Stomach (tissue), 9 donors: ENCODE measurements around the gene ALPP. TPM values are rescaled to one million over a fixed set of nuclear protein-coding genes. Genes with fewer than 3 reads are reported as not detected.
"Not testable (repeated sequence)": the region's sequence is repeated elsewhere in the genome, so short reads cannot be mapped to it uniquely, and the experiment has no call there.

Experiments used
- DNase-seq, 2 donors: peaks; one replicate each; pipeline versions ENCODE4 v3.0.0 to v3.0.0-alpha.2; 2013 to 2019
- H3K27ac ChIP-seq, 5 donors: fragments of 200-600 bp in 4 of 5; sonication (generic) in 4 of 5; one replicate each; pipeline ENCODE4 v1.5.1; 2013 to 2019; ENCODE audit warnings: mild to moderate bottlenecking in 1 of 5, moderate library complexity in 1 of 5
- H3K27me3 ChIP-seq, 3 donors: fragments of 200-600 bp; sonication (generic); one replicate each; pipeline ENCODE4 v1.5.1; 2017 to 2019; ENCODE audit warnings: mixed run types in 1 of 3
- H3K36me3 ChIP-seq, 4 donors: fragments of 200-600 bp; sonication (generic); 1 replicate in 3 of 4; 2 replicates in 1 of 4; pipeline ENCODE4 v1.5.1; 2016 to 2019
- H3K4me1 ChIP-seq, 4 donors: fragments of 200-600 bp; sonication (generic); one replicate each; pipeline ENCODE4 v1.5.1; 2016 to 2019
- H3K4me3 ChIP-seq, 4 donors: fragments of 200-600 bp; sonication (generic) in 3 of 4; one replicate each; pipeline ENCODE4 v1.5.1; 2016 to 2019; ENCODE audit warnings: mild to moderate bottlenecking in 1 of 4
- H3K9me3 ChIP-seq, 4 donors: fragments of 200-600 bp; sonication (generic); one replicate each; pipeline ENCODE4 v1.5.1; 2016 to 2019
- CTCF ChIP-seq, 7 experiments: fragments of 450-650 bp in 4 of 7; fragments of 200-600 bp in 3 of 7; sonication (generic) in 3 of 7; IDR thresholded peaks; one replicate each; pipeline ENCODE4 v1.5.1; 2016 to 2019; ENCODE audit warnings: antibody characterized with exemption in 7 of 7, control low read depth in 2 of 7, mild to moderate bottlenecking in 1 of 7
- EP300 ChIP-seq: sonication (generic); formaldehyde crosslinking; IDR thresholded peaks from one replicate; pipeline ENCODE4 v1.6.1; 2017; ENCODE audit warnings: antibody characterized with exemption
- POLR2A ChIP-seq, 4 donors: fragments of 450-650 bp; IDR thresholded peaks; one replicate each; pipeline ENCODE4 v1.6.1; 2016; ENCODE audit warnings: antibody characterized with exemption in 4 of 4, control low read depth in 2 of 4, mild to moderate bottlenecking in 1 of 4, moderate library complexity in 1 of 4
- POLR2AphosphoS5 ChIP-seq, 3 donors: sonication (generic); formaldehyde crosslinking; IDR thresholded peaks; one replicate each; pipeline ENCODE4 v1.6.1; 2016; ENCODE audit warnings: antibody characterized with exemption in 3 of 3
- WGBS, 5 donors: extraction: QIAGEN DNeasy Blood & Tissue Kit in 3 of 5; methylation state at CpG; one replicate each; pipeline versions ENCODE4 v1.1.5 to v1.1.7; 2013 to 2018; 5-methylcytosine and 5-hydroxymethylcytosine counted together
- intact Hi-C: fragments of 100-400 bp; cut with DNase I; formaldehyde crosslinking; loops from one replicate; pipeline ENCODE4 v1.15.1; 2023; ENCODE audit warnings: low total_unique reads
- polyA plus RNA-seq, 3 donors: library from polyadenylated mRNA; stranded (reverse); fragments of 200-250 nt; gene quantifications; one replicate each; pipeline ENCODE4 v1.2.3, GENCODE V29; 2013
- total RNA-seq, 5 donors: library from RNA; depleted of rRNA; stranded (reverse); fragments of >200 nt; gene quantifications; one replicate each; pipeline versions ENCODE4 v1.1.0 to v1.2.3, GENCODE V29; 2014 to 2016
- donor health status: healthy with polysubstance abuse.
- donor health status: Bipolar disorder and iron deficiency.
- donor health status: healthy.

Gene ALPP
- total and polyA plus RNA-seq, 8 donors, result not detected

- Histone ChIP-seq H3K36me3 (no peaks in the 10 kb centered on the region), H3K4me1 (peaks cover 0 to 6% (median 0%) of the 10 kb centered on the region in 4 donors), H3K4me3 (no peak overlapping the region), H3K9me3 (no peaks in the 10 kb centered on the region), H3K27me3 (peaks cover 0 to 16% (median 0%) of the 10 kb centered on the region in 3 donors), H3K27ac (no peak overlapping the region)
- DNase-seq, result no peak
- intact Hi-C loops, result no loop called here
- no peak for TF ChIP-seq EP300
- TF ChIP-seq POLR2A (IDR thresholded peaks at IDR 0.05), result no peak
- no peak for TF ChIP-seq CTCF (IDR thresholded peaks at IDR 0.05)
- TF ChIP-seq POLR2AphosphoS5 (IDR thresholded peaks at IDR 0.05), result no peak
- 75 to 85% (median 78%) methylated on average over 9 to 13 of the region's 13 CpGs for WGBS, 5 donors
Observed at GRCh38 chr2:232367591-232368233, 10.8 kb upstream of the ALPP start.

GRCh38 chr2:232368311-232368731 is 10.2 kb upstream of the ALPP start:
- no peak for TF ChIP-seq POLR2A (IDR thresholded peaks at IDR 0.05)
- no peak for TF ChIP-seq POLR2AphosphoS5 (IDR thresholded peaks at IDR 0.05)
- no peak for TF ChIP-seq CTCF (IDR thresholded peaks at IDR 0.05)
- no peak for TF ChIP-seq EP300
- peaks cover 0 to 6% (median 0%) of the 10 kb centered on the region in 4 donors for H3K4me1 ChIP-seq
- no peaks in the 10 kb centered on the region for H3K9me3 ChIP-seq
- DNase-seq, result no peak
- 85 to 91% (median 89%) methylated on average over 15 of the region's 15 CpGs for WGBS, 5 donors
- peaks cover 0 to 16% (median 0%) of the 10 kb centered on the region in 3 donors for H3K27me3 ChIP-seq
- no peaks in the 10 kb centered on the region for H3K36me3 ChIP-seq
- intact Hi-C loops, result no loop called here
- H3K27ac ChIP-seq, result no peak overlapping the region
- H3K4me3 ChIP-seq, result no peak overlapping the region

- Histone ChIP-seq H3K9me3 (no peaks in the 10 kb centered on the region), H3K4me1 (no peaks in the 10 kb centered on the region), H3K36me3 (no peaks in the 10 kb centered on the region), H3K27me3 (peaks cover 0 to 16% (median 0%) of the 10 kb centered on the region in 3 donors), H3K4me3 (no peak overlapping the region), H3K27ac (no peak overlapping the region)
- no peak for TF ChIP-seq POLR2AphosphoS5 (IDR thresholded peaks at IDR 0.05)
- no peak for TF ChIP-seq EP300
- no peak for TF ChIP-seq CTCF (IDR thresholded peaks at IDR 0.05)
- no peak for TF ChIP-seq POLR2A (IDR thresholded peaks at IDR 0.05)
- intact Hi-C loops, result no loop called here
- WGBS, 5 donors, result 79 to 93% (median 81%) methylated on average over 8 to 15 of the region's 15 CpGs
- no peak for DNase-seq
Observed at GRCh38 chr2:232369126-232369951, 9.2 kb upstream of the ALPP start.

GRCh38 chr2:232370007-232370406 is 8.5 kb upstream of the ALPP start:
- H3K9me3 ChIP-seq, H3K36me3 ChIP-seq, H3K4me1 ChIP-seq, H3K4me3 ChIP-seq, DNase-seq, H3K27ac ChIP-seq, intact Hi-C loops: not testable (repeated sequence)
- H3K27me3 ChIP-seq, result peaks cover 0 to 16% (median 0%) of the 10 kb centered on the region in 3 donors
- WGBS, 5 donors, result 18 to 47% (median 28%) methylated on average over 3 to 10 of the region's 12 CpGs; no CpG with 5 or more reads in 1 of the 5 donors
